B cell (primary cell): ENCODE data around the gene BRICD5. TPM values are rescaled to one million over a fixed set of nuclear protein-coding genes. Genes with fewer than 3 reads are reported as not detected.

Source experiments
- ATAC-seq: fragments of 200-7000 bp; cut with Tn5 transposase; one replicate; pipeline ENCODE4 v1.10.0; 2021; ENCODE audit warnings: low read depth, mild to moderate bottlenecking, moderate number of reproducible peaks, moderate library complexity
- CTCF ChIA-PET: fragments of 350-600 bp; sonication (Branson Sonifier 250); formaldehyde crosslinking; loops from one replicate; lab custom pipeline; 2021; ENCODE audit warnings: antibody characterized with exemption, inconsistent platforms; lab: Charles Lee
- POLR2A ChIA-PET: fragments of 350-600 bp; sonication (Branson Sonifier 250); formaldehyde crosslinking; loops from one replicate; lab custom pipeline; 2021; ENCODE audit warnings: antibody characterized with exemption; lab: Charles Lee
- DNase-seq: peaks from one replicate; pipeline ENCODE4 v3.0.0; 2013
- H2AFZ ChIP-seq: 2 replicates; pipeline ENCODE4 v1.6.1; 2012; ENCODE audit warnings: mild to moderate bottlenecking, low read depth, low read length; ENCODE audit not compliant: insufficient read depth, poor library complexity, severe bottlenecking
- H3K27ac ChIP-seq, 2 donors: 1 replicate in 1 of 2; 2 replicates in 1 of 2; pipeline ENCODE4 v1.5.1; 2012 to 2013; ENCODE audit warnings: low read length in 2 of 2, mild to moderate bottlenecking in 2 of 2, moderate library complexity in 1 of 2
- H3K27me3 ChIP-seq, 4 experiments: fragments of 200-600 bp in 1 of 4; sonication (generic) in 1 of 4; replicated peaks in 1 of 4; 1 replicate in 2 of 4; 2 replicates in 2 of 4; pipeline versions ENCODE4 v1.6.1 to v1.7.0; 2013 to 2016; ENCODE audit warnings: low read length in 3 of 4, mild to moderate bottlenecking in 2 of 4, mixed read lengths in 1 of 4, moderate library complexity in 1 of 4; ENCODE audit not compliant: insufficient read depth in 4 of 4, control insufficient read depth in 3 of 4; ENCODE audit errors: control extremely low read depth in 1 of 4
- H3K36me3 ChIP-seq, 2 experiments: replicated peaks in 1 of 2; 1 replicate in 1 of 2; 2 replicates in 1 of 2; pipeline versions ENCODE4 v1.6.1 to v1.7.1; 2013; ENCODE audit warnings: low read length in 1 of 2; ENCODE audit not compliant: insufficient read depth in 2 of 2, control insufficient read depth in 1 of 2; ENCODE audit errors: control extremely low read depth in 1 of 2, extremely low read depth in 1 of 2
- H3K4me1 ChIP-seq, 2 donors: fragments of 200-600 bp in 1 of 2; sonication (generic) in 1 of 2; 1 replicate in 1 of 2; 2 replicates in 1 of 2; pipeline versions ENCODE4 v1.5.1 to v1.6.1; 2013 to 2017; ENCODE audit warnings: low read length in 2 of 2; ENCODE audit not compliant: control insufficient read depth in 2 of 2, insufficient read depth in 2 of 2
- H3K4me2 ChIP-seq: replicated peaks from 2 replicates; pipeline ENCODE3; 2012; ENCODE audit warnings: mild to moderate bottlenecking, low read depth, low read length; ENCODE audit not compliant: poor library complexity, severe bottlenecking
- H3K4me3 ChIP-seq, 5 experiments: fragments of 200-600 bp in 1 of 5; sonication (generic) in 1 of 5; 1 replicate in 3 of 5; 2 replicates in 2 of 5; pipeline versions ENCODE4 v1.5.1 to v1.7.0; 2011 to 2016; ENCODE audit warnings: low read length in 4 of 5, mild to moderate bottlenecking in 4 of 5, low read depth in 2 of 5, control low read depth in 1 of 5, moderate library complexity in 1 of 5; ENCODE audit not compliant: insufficient read depth in 1 of 5; ENCODE audit errors: control extremely low read depth in 1 of 5, extremely low read depth in 1 of 5
- H3K79me2 ChIP-seq: fragments of 200-600 bp; sonication (generic); one replicate; pipeline ENCODE4 v1.6.0; 2016; ENCODE audit warnings: low read length; ENCODE audit not compliant: control insufficient read depth, insufficient read depth
- H3K9ac ChIP-seq: fragments of 200-600 bp; sonication (generic); 2 replicates; pipeline ENCODE4 v1.6.1; 2017; ENCODE audit warnings: mild to moderate bottlenecking, low read length, moderate library complexity
- H3K9me3 ChIP-seq, 3 donors: one replicate each; pipeline versions ENCODE4 v1.6.1 to v1.7.1; 2013; ENCODE audit warnings: low read length in 2 of 3; ENCODE audit not compliant: control insufficient read depth in 2 of 3, insufficient read depth in 1 of 3; ENCODE audit errors: control extremely low read depth in 1 of 3
- H4K20me1 ChIP-seq: 2 replicates; pipeline ENCODE4 v1.6.0; 2012; ENCODE audit warnings: mild to moderate bottlenecking, low read length; ENCODE audit not compliant: insufficient read depth, control insufficient read depth, poor library complexity, severe bottlenecking
- H3K27ac Mint-ChIP-seq: one replicate; pipeline ENCODE4 v1.8.0; 2021; ENCODE audit warnings: mixed read lengths
- H3K27me3 Mint-ChIP-seq: one replicate; pipeline ENCODE4 v1.8.0; 2021; ENCODE audit warnings: mixed read lengths
- H3K4me1 Mint-ChIP-seq: one replicate; pipeline ENCODE4 v1.8.0; 2021; ENCODE audit warnings: mixed read lengths
- H3K4me3 Mint-ChIP-seq: one replicate; pipeline ENCODE4 v1.8.0; 2021; ENCODE audit warnings: mixed read lengths
- H3K9me3 Mint-ChIP-seq: one replicate; pipeline ENCODE4 v1.8.0; 2022; ENCODE audit warnings: mixed read lengths; ENCODE audit not compliant: insufficient read depth
- CTCF ChIP-seq: fragments of 200-600 bp; IDR thresholded peaks from one replicate; pipeline ENCODE4 v1.8.0; 2022; ENCODE audit warnings: antibody characterized with exemption, mild to moderate bottlenecking
- EZH2 ChIP-seq: IDR thresholded peaks from 2 replicates; pipeline ENCODE4 v1.6.1; 2012; ENCODE audit warnings: borderline replicate concordance, low read depth, mild to moderate bottlenecking, moderate library complexity, low read length; ENCODE audit not compliant: insufficient read depth, poor library complexity, severe bottlenecking
- WGBS: methylation state at CpG from one replicate; pipeline ENCODE4 v1.1.5; 2013; ENCODE audit warnings: missing lambda C conversion rate; ENCODE audit not compliant: insufficient coverage; 5-methylcytosine and 5-hydroxymethylcytosine counted together
- intact Hi-C: fragments of 100-400 bp; cut with micrococcal nuclease; formaldehyde crosslinking; loops from one replicate; pipeline ENCODE4 v1.10.0; 2022
- polyA plus RNA-seq: library from polyadenylated mRNA; depleted of rRNA; stranded (reverse); fragments of >200 nt; gene quantifications from 2 replicates; pipeline ENCODE4 v1.2.3, GENCODE V29; 2012
- total RNA-seq, 2 donors: library from RNA; stranded (reverse); fragments of 120-200 nt in 1 of 2; gene quantifications; 1 replicate in 1 of 2; 2 replicates in 1 of 2; pipeline versions ENCODE4 v1.2.3 to v1.2.4, GENCODE V29; 2013 to 2022

BRICD5 gene
- total and polyA plus RNA-seq, 2 donors (not counting 1 experiment from before 2014, with no cell fraction given) = 11.9 to 18.3 TPM

GRCh38 chr16:2234813-2235170 is 24.1 kb upstream of the BRICD5 start:
- peaks cover 1% of the 10 kb centered on the region for H3K4me1 Mint-ChIP-seq
- no peak overlapping the region for H3K27ac ChIP-seq
- peaks cover 0 to 27% (median 11%) of the 10 kb centered on the region in 4 experiments for H3K27me3 ChIP-seq
- no peak overlapping the region for H2AFZ ChIP-seq
- intact Hi-C loops = no loop called here
- H3K27me3 Mint-ChIP-seq = peaks cover 3% of the 10 kb centered on the region
- TF ChIP-seq CTCF (no peak), EZH2 (no peak)
- H3K9me3 ChIP-seq = peaks cover 0 to 5% (median 0%) of the 10 kb centered on the region in 3 donors
- H3K4me3 ChIP-seq = no peak overlapping the region
- ChIA-PET POLR2A (interaction anchor here (1.1 kb wide), 1 partner anchor 20 kb away, joined by 4 read pairs; the partner anchor contains the start of gene PGP), CTCF (no interaction called here)
- H3K4me1 ChIP-seq = peaks cover 12 to 15% of the 10 kb centered on the region in 2 donors
- H3K9me3 Mint-ChIP-seq = no peaks in the 10 kb centered on the region
- H4K20me1 ChIP-seq = peaks cover 30% of the 10 kb centered on the region
- no peak overlapping the region for H3K4me2 ChIP-seq
- WGBS = 97% methylated on average over 18 of the region's 18 CpGs
- no peak overlapping the region for H3K4me3 Mint-ChIP-seq
- H3K9ac ChIP-seq = no peak overlapping the region
- ATAC-seq (no peak), DNase-seq (no peak)
- H3K27ac Mint-ChIP-seq = no peak overlapping the region
- H3K36me3 ChIP-seq = peaks cover 0 to 46% of the 10 kb centered on the region in 2 experiments
- no peaks in the 10 kb centered on the region for H3K79me2 ChIP-seq

- Histone ChIP-seq H3K27me3 (peaks cover 0 to 27% (median 11%) of the 10 kb centered on the region in 4 experiments), H3K79me2 (no peaks in the 10 kb centered on the region), H3K36me3 (peaks cover 0 to 52% of the 10 kb centered on the region in 2 experiments), H3K4me2 (no peak overlapping the region), H2AFZ (no peak overlapping the region), H4K20me1 (peaks cover 37% of the 10 kb centered on the region), H3K9ac (no peak overlapping the region), H3K9me3 (peaks cover 0 to 5% (median 0%) of the 10 kb centered on the region in 3 donors), H3K4me1 (peaks cover 12 to 15% of the 10 kb centered on the region in 2 donors), H3K4me3 (no peak overlapping the region), H3K27ac (no peak overlapping the region)
- Mint-ChIP-seq H3K9me3 (no peaks in the 10 kb centered on the region), H3K4me1 (no peaks in the 10 kb centered on the region), H3K27me3 (peaks cover 3% of the 10 kb centered on the region), H3K4me3 (no peak overlapping the region), H3K27ac (no peak overlapping the region)
- 89% methylated on average over 39 of the region's 51 CpGs for WGBS
- TF ChIP-seq EZH2 (no peak), CTCF (no peak)
- DNase-seq (no peak), ATAC-seq (no peak)
- CTCF ChIA-PET = no interaction called here
- intact Hi-C loops = no loop called here
- POLR2A ChIA-PET = no interaction called here
Observed at GRCh38 chr16:2233872-2234812, 23.5 kb upstream of the BRICD5 start.
